ENCODE measurements around the gene SLC12A7.

Gene SLC12A7

GRCh38 chr5:1109542-1110306 lies 2.1 kb downstream of the SLC12A7 start:
- no peak overlapping the region for H3K4me3 ChIP-seq (ENCODE audit: low read depth, low read length)

GRCh38 chr5:1108865-1109174 lies 3.0 kb downstream of the SLC12A7 start:
- DNase-seq (ENCODE audit: low read depth, low spot score), result no peak
- ChIA-PET POLR2A (no interaction called here), CTCF (no interaction called here)
- TF ChIP-seq CTCF (IDR thresholded peaks at IDR 0.05; ENCODE audit: insufficient read depth, low read length, missing control alignments), result no peak
- no peak overlapping the region for H3K4me3 ChIP-seq (ENCODE audit: low read depth, low read length)

More at GRCh38 chr5:1109542-1110306, 2.1 kb downstream of the SLC12A7 start:
- ChIA-PET POLR2A (no interaction called here), CTCF (no interaction called here)
- TF ChIP-seq CTCF (IDR thresholded peaks at IDR 0.05; ENCODE audit: insufficient read depth, low read length, missing control alignments), result no peak
- DNase-seq (ENCODE audit: low read depth, low spot score), result no peak

- ChIA-PET CTCF (no interaction called here), POLR2A (no interaction called here)
- no peak for TF ChIP-seq CTCF (IDR thresholded peaks at IDR 0.05; ENCODE audit: insufficient read depth, low read length, missing control alignments)
- no peak for DNase-seq (ENCODE audit: low read depth, low spot score)
- H3K4me3 ChIP-seq (ENCODE audit: low read depth, low read length), result no peak overlapping the region
Observed at GRCh38 chr5:1108023-1108864, 3.6 kb downstream of the SLC12A7 start.

DNA sequence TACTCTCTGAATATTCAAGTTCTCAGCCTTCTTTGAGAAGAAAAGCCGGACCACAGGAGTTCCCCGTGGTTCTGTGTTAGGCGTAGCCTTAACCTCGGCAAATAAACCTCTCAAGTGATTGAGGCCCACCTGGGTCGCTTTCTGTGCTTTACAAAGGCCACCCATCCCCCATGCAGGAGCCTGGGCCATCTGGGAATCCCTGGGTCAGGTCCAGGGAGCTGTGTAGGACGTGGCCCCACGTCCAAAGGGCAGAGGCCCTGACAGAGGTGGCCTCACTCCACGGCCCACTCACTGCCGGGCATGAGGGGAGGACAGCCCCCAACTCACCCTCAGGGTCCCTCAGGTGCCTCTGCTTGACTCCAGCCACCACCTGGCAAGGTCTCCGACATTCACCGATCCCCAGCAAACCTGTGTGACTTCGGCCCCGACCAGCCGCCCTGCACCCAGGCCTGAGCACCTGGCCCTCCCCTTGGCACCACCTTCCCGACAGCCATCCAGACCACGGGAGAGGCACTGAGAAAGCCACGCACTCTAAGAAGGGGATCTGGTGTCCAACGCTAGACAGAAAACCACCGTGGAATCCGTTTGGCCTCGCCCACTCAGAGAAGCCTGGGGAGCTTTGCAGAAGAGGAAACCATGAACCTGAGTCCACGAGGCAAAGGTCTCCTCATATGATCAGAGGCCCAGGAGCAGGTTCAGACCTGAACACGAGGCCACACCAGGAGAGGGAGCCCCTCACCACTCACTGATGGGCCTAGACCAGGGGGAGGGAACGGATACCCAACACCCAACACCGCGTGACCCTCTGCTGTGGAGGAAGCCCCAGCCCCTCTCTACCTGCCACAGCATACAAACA lies 4.5 kb downstream of the SLC12A7 start:
- no peak overlapping the region for H3K4me3 ChIP-seq (ENCODE audit: low read depth, low read length)
- DNase-seq (ENCODE audit: low read depth, low spot score), result no peak
- ChIA-PET POLR2A (no interaction called here), CTCF (no interaction called here)
- TF ChIP-seq CTCF (IDR thresholded peaks at IDR 0.05; ENCODE audit: insufficient read depth, low read length, missing control alignments), result no peak

- TF ChIP-seq CTCF (IDR thresholded peaks at IDR 0.05; ENCODE audit: insufficient read depth, low read length, missing control alignments), result no peak
- DNase-seq (ENCODE audit: low read depth, low spot score), result no peak
- ChIA-PET POLR2A (no interaction called here), CTCF (no interaction called here)
- no peak overlapping the region for H3K4me3 ChIP-seq (ENCODE audit: low read depth, low read length)
Observed at GRCh38 chr5:1106385-1107166, 5.3 kb downstream of the SLC12A7 start.
